HepG2 (cell line): ENCODE data around the gene CARS1. TPM values are rescaled to one million over a fixed set of nuclear protein-coding genes. Genes with fewer than 3 reads are reported as not detected.

Source experiments
- ATF4 ChIP-seq, 2 experiments: fragments of 450-650 bp in 1 of 2; sonication (generic) in 1 of 2; formaldehyde crosslinking; IDR thresholded peaks; 2 replicates each; pipeline versions ENCODE4 v1.5.0 to v1.8.0; 2020 to 2022; ENCODE audit warnings: mild to moderate bottlenecking in 1 of 2, missing genetic modification reagents in 1 of 2
- CCDC6 ChIP-seq: sonication (generic); formaldehyde crosslinking; IDR thresholded peaks from 2 replicates; pipeline ENCODE4 v1.8.1; 2022; ENCODE audit warnings: mild to moderate bottlenecking, missing genetic modification reagents, moderate library complexity
- DMAP1 ChIP-seq: IDR thresholded peaks from 2 replicates; pipeline ENCODE4 v1.6.1; 2016
- ESRRA ChIP-seq: sonication (generic); formaldehyde crosslinking; IDR thresholded peaks from 2 replicates; pipeline ENCODE4 v1.5.1; 2020; ENCODE audit warnings: mild to moderate bottlenecking, low read depth, missing genetic modification reagents
- FOXJ3 ChIP-seq: sonication (generic); formaldehyde crosslinking; IDR thresholded peaks from 2 replicates; pipeline ENCODE4 v1.4.0; 2020; ENCODE audit warnings: missing genetic modification reagents, mild to moderate bottlenecking, borderline replicate concordance
- FOXO4 ChIP-seq: sonication (generic); formaldehyde crosslinking; conservative IDR thresholded peaks from 2 replicates; pipeline ENCODE4 v1.8.1; 2023; ENCODE audit warnings: missing genetic modification reagents
- GMEB2 ChIP-seq: IDR thresholded peaks from 2 replicates; pipeline ENCODE4 v1.6.1; 2016; ENCODE audit warnings: missing biosample characterization, missing genetic modification reagents, low read depth
- HDAC2 ChIP-seq: sonication (generic); formaldehyde crosslinking; IDR thresholded peaks from 2 replicates; pipeline ENCODE4 v1.4.0; 2020; ENCODE audit warnings: missing genetic modification reagents
- HNF4G ChIP-seq, 2 experiments: sonication (generic) in 1 of 2; formaldehyde crosslinking in 1 of 2; IDR thresholded peaks; 2 replicates each; pipeline versions ENCODE4 v1.4.0 to v1.6.1; 2011 to 2020; ENCODE audit warnings: borderline replicate concordance in 2 of 2, low read depth in 2 of 2, mild to moderate bottlenecking in 2 of 2, low read length in 1 of 2, missing genetic modification reagents in 1 of 2, moderate library complexity in 1 of 2
- MAX ChIP-seq: IDR thresholded peaks from 2 replicates; pipeline ENCODE4 v1.6.1; 2012; ENCODE audit warnings: inconsistent platforms
- MED8 ChIP-seq: sonication (generic); formaldehyde crosslinking; IDR thresholded peaks from 2 replicates; pipeline ENCODE4 v1.8.1; 2023; ENCODE audit warnings: mild to moderate bottlenecking, missing genetic modification reagents; ENCODE audit not compliant: insufficient replicate concordance
- MXD4 ChIP-seq: IDR thresholded peaks from 2 replicates; pipeline ENCODE4 v1.6.1; 2016; ENCODE audit warnings: mild to moderate bottlenecking, missing biosample characterization, missing genetic modification reagents
- NCOA1 ChIP-seq: sonication (generic); formaldehyde crosslinking; IDR thresholded peaks from 2 replicates; pipeline ENCODE4 v1.9.0; 2021; ENCODE audit warnings: missing genetic modification reagents
- NPAS2 ChIP-seq: sonication (generic); formaldehyde crosslinking; IDR thresholded peaks from 2 replicates; pipeline ENCODE4 v1.8.0; 2022; ENCODE audit warnings: mild to moderate bottlenecking, missing genetic modification reagents, borderline replicate concordance
- PHB2 ChIP-seq: fragments of 450-650 bp; IDR thresholded peaks from 2 replicates; pipeline ENCODE4 v1.6.1; 2018; ENCODE audit not compliant: partially characterized antibody
- SIN3A ChIP-seq: IDR thresholded peaks from 2 replicates; pipeline ENCODE4 v1.6.1; 2011; ENCODE audit warnings: low read depth, mild to moderate bottlenecking, control low read depth, low read length, borderline replicate concordance
- SMC3 ChIP-seq: IDR thresholded peaks from 2 replicates; pipeline ENCODE4 v1.6.1; 2011; ENCODE audit warnings: low read length, improper control_type of control experiment
- SRF ChIP-seq: IDR thresholded peaks from 2 replicates; pipeline ENCODE4 v1.6.1; 2011; ENCODE audit warnings: mild to moderate bottlenecking, low read depth, low read length, moderate library complexity
- ZKSCAN8 ChIP-seq: IDR thresholded peaks from 2 replicates; pipeline ENCODE4 v1.6.1; 2016; ENCODE audit warnings: borderline replicate concordance, missing genetic modification reagents, missing compliant biosample characterization
- ZNF280B ChIP-seq: sonication (generic); formaldehyde crosslinking; IDR thresholded peaks from 2 replicates; pipeline ENCODE4 v1.5.0; 2020; ENCODE audit warnings: missing genetic modification reagents, mild to moderate bottlenecking, borderline replicate concordance
- ZNF503 ChIP-seq: sonication (generic); formaldehyde crosslinking; IDR thresholded peaks from 2 replicates; pipeline ENCODE4 v1.4.0; 2020; ENCODE audit warnings: missing genetic modification reagents
- polyA plus RNA-seq, 8 experiments: library from polyadenylated mRNA; depleted of rRNA in 3 of 8; stranded (reverse) in 7 of 8; unstranded in 1 of 8; fragments of >200 nt; fragmentation: Illumina TruSeq in 4 of 8; extraction: Trizol in 4 of 8; gene quantifications; 2 replicates each; pipeline versions ENCODE4 v1.2.1 to v1.2.3, GENCODE V29; 2011 to 2016; ENCODE audit warnings: low read depth in 4 of 8, missing spikeins in 1 of 8, mixed read lengths in 1 of 8; ENCODE audit not compliant: insufficient read depth in 1 of 8
- total RNA-seq, 5 experiments: library from RNA; depleted of rRNA; stranded (reverse); fragments of >200 nt; fragmentation: Illumina TruSeq; extraction: Trizol; gene quantifications; 2 replicates each; pipeline ENCODE4 v1.2.3, GENCODE V29; 2016; ENCODE audit warnings: low read depth in 1 of 5

CARS1 gene
- total and polyA plus RNA-seq, 2 of the 13 experiments (the other 11 are each of a cell fraction or from before 2014, with no cell fraction given) = 33.8 to 47.0 TPM

- TF ChIP-seq ZNF503 (CRISPR knock-in tag) = no peak
- 0 out of 2 replicates have a peak, but pooled peaks have one; percentile 77 for TF ChIP-seq ZNF280B (CRISPR knock-in tag)
- peak; percentile 70; the same call in 1 of the 2 replicates for TF ChIP-seq NCOA1
- TF ChIP-seq ESRRA (CRISPR knock-in tag) = no peak
- no peak for TF ChIP-seq NPAS2 (CRISPR knock-in tag)
- no peak for TF ChIP-seq PHB2
- no peak for TF ChIP-seq ZKSCAN8
- TF ChIP-seq ATF4 (CRISPR knock-in tag; IDR thresholded peaks at IDR 0.05) = no peak; a peak in 1 of 4 replicates
- TF ChIP-seq FOXO4 = no peak
- TF ChIP-seq CCDC6 (CRISPR knock-in tag) = no peak; the same call in 1 of the 2 replicates
- TF ChIP-seq HDAC2 (CRISPR knock-in tag) = 0 out of 2 replicates have a peak, but pooled peaks have one; percentile 37
- no peak for TF ChIP-seq SRF
- no peak for TF ChIP-seq FOXJ3 (CRISPR knock-in tag)
- TF ChIP-seq MXD4 (CRISPR knock-in tag) = peak; percentile 92
- no peak for TF ChIP-seq HNF4G (IDR thresholded peaks at IDR 0.05; ENCODE audit: borderline replicate concordance, low read depth, low read length)
- no peak for TF ChIP-seq HNF4G (CRISPR knock-in tag; IDR thresholded peaks at IDR 0.05; ENCODE audit: borderline replicate concordance, low read depth)
- peak; percentile 69; the same call in 1 of the 2 replicates for TF ChIP-seq DMAP1 (CRISPR knock-in tag)
- peak; percentile 98 for TF ChIP-seq SIN3A
- no peak for TF ChIP-seq SMC3
- peak; percentile 66 for TF ChIP-seq GMEB2 (CRISPR knock-in tag)
- no peak for TF ChIP-seq MED8 (CRISPR knock-in tag)
- TF ChIP-seq MAX = peak; percentile 90
These were observed 64.8 kb downstream of the CARS1 start, which contains the start of gene NAP1L4 (continued) for GRCh38 chr11:2992234-2992996.
